ENCODE data around the gene PRTN3.
"Not testable (repeated sequence)": the region's sequence is repeated elsewhere in the genome, so short reads cannot be mapped to it uniquely, and the experiment has no call there.

PRTN3 gene

DNA sequence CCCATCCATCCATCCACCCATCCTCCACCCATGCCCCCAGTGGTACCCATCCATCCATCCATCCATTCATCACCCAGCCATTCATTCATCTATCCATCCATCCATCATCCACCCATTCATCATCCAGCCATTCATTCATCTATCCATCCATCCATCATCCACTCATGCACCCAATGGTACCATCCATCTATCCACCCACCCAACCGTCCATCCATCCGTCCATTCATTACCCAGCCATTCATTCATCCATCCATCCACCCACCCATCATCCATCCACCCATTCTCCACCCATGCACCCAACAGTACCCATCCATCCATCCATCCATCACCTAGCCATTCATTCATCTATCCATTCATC is 24.3 kb upstream of the PRTN3 start:
- no peak for DNase-seq

DNA sequence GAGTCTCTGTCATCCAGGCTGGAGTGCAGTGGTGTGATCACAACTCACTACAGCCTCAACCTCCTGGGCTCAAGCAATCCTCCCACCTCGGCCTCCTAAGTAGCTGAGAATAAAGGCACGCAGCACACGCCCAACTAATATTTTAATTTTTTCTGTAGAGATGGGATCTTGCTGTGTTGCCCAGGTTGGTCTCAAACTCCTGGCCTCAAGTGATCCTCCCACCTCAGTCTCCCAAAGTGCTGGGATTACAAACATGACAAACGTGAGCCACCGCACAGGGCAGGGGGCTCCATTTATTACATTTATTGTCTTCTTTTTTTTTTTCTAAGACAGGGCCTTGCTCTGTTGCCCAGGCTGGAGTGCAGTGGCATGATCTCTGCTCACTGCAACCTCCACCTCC is 20.6 kb upstream of the PRTN3 start:
- not testable (repeated sequence) for DNase-seq

DNA sequence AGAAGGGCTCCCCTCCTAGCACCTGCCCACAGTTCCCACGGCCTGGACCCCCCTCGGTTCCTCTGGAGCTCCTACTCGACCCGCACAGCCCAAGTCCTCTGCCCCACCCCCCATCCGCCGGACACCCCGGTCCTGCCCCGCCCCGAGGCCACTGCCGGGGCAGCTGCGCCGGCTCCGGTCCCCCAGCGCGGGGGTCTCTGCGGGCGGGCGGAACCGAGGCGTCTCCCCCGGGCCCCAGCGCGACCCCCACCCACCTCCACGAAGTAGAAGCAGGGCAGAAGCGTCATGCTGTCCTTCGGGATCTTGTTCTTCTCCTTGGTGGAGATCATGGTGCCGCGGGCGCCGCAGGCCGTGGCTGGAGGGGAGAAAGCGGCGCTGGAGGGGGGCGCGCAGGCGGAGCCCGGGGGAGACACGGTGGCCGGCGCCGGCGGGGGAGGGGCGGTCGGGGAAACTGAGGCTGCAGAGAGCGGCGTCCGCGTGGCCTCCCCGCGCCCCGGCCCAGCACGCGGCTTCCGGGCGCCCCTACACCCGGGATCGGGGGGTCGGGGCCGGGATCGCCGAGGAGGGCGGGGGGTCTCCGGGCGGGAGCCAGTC is 19.5 kb upstream of the PRTN3 start:
- no peak for DNase-seq

DNA sequence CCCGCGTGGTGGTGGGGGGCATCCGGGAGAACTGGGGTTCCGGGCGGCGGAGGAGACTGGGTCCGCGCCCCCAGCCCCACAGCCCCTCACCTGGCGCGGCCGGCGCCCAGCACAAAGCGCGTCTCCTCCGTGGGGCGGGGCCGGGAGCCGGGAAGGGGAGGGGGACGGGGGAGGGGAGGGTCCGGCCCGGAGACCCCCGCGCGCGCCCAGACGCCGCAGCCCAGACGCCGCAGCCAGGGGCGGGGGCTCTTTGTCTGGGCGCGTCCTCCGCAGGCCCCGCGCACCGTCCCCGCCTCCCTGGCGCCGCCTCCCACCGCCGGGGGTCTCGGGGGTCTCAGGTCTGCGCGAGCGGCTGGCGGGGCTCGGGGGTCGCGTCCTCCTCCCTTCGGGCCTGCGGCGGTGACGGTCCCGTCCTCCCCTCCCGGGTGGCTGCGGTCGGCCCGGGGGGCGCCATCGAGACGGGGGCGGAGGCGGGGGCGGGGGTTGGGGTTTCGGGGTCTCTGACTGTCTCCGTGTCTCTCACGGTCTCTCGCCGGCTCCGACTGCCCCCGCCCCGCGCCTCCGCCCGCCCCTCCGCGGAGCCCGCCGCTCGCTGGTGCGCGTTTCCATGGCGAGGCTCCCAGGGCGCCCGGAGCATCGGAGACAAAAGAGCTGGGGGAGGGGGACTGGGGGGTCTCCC is 18.8 kb upstream of the PRTN3 start, which contains the start of gene PLPPR3:
PLPPR3 (minus strand) TSS at position 131 of the 679 bp plus-strand sequence. CDS start 396 bp downstream, outside the sequence.
- DNase-seq, result no peak

DNA sequence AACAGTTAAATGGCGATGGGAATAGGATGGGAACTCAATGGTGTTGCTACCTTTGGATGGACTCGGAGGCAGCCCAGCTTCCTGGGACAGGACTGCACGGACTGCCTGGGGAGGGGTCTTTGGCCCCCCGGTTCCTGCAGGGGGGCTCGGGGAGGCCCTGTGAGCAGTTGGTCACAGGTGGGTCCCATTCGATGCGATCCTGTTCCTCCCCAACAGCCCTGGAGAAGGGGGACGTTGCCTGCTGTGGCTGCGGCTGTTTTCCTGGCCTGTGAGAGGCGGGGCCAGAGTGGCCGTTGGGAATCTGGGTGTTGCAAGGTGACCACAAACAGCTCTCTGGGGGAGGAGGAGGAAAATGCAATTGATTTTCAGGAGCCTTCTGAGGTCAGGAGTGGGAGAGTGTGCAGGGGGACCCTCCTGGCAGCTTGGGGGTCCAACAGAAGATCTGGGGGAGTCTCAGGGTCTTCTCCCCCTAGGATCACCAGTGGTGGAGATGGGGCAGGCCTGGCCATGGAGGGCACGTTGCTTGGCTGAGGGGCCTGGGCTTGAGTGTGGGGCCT is 17.2 kb upstream of the PRTN3 start:
- no peak for DNase-seq

DNA sequence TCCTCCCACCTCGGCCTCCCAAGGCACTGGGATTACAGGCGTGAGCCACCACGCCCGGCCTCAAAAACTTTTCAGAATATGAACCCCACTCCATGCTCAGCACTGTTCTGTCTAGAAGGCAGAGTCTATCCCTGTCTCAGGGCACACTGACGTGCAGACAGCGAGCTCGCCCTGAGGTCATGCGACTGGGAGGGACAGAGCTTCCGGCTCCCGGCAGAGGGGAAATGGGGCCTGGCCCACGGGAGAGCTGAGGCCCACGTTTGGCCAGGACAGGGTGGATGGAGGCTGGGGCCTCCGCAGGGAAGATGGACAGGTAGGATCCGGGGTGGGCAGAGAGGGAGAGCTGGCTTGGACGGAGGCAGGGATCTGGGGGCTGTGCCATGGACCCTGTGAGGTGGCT is 15.9 kb upstream of the PRTN3 start:
- DNase-seq, result no peak

DNA sequence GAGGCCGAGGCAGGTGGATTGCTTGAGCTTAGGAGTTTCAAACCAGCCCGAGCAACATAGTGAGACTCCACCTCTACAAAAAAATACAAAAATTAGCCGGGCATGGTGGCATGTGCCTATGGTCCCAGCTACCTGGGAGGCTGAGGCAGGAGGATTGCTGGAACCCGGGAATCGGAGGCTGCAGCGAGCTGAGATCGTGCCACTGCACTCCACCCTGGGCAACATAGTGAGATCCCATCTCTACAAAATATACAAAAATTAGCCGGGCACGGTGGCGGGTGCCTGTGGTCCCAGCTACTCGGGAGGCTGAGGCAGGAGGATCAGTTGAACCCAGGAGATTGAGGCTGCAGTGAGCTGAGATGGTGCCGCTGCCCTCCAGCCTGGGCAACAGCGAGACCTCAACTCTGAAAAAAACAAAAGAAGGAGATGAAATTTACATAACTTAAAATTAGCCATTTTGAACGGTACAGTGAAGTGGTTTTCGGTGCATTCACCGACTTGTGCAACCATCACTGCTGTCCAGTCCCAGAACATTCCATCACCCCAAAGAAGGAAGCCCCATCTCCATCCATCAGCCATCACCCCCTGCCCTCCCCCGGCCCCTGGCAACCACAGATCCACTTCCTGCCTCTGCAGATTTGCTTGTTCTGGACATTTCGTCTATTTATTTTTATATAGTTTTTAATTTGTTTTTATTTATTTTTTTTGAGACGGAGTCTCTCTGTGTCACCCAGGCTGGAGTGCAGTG is 14.7 kb upstream of the PRTN3 start:
- no peak for DNase-seq

DNA sequence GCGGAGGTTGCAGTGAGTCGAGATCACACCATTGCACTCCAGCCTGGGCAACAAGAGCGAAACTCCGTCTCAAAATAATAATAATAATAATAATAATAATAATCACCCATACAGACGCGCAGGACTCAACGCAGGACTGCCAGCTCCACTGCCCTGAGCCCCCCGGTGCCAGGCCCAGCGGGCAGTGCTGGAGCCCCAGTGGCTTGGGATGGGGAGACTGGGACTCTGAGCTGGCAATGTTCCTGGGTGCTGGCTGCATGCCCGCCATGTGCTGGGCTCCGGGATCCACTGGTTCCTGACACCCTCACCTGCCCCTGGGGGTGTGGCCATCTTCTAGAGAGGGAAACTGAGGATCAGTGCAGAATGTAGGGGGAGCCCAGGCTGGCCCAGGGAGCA is 13.5 kb upstream of the PRTN3 start:
- no peak for DNase-seq

DNA sequence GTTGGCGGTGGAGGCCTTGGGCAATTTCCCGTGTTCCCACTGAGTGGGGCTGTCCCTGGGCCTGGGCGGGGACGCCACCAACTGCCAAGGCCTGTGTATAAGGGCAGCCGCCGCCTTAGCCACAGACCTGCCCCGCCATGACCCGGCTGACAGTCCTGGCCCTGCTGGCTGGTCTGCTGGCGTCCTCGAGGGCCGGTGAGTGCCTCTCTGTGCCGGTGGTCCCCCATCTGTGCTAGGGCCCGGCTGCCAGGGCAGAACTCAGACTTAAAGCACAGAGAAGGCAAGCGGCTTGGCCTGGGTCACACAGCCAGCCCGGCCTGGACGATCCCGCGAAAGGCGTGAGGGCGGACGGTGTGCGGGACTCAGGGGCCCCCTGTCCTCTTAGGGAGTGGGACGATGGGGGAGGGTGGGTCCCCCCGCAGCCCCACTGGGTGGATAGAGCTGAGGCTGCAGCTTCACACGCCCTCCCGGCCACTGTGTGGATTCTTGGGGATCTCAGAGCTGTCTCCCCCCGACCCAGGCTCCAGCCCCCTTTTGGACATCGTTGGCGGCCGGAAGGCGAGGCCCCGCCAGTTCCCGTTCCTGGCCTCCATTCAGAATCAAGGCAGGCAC is 13.0 kb upstream of the PRTN3 start, which contains the start of gene AZU1:
AZU1 (plus strand) TSS at position 128 of the 612 bp plus-strand sequence; CDS start at position 138, 10 bp downstream.
- no peak for DNase-seq

DNA sequence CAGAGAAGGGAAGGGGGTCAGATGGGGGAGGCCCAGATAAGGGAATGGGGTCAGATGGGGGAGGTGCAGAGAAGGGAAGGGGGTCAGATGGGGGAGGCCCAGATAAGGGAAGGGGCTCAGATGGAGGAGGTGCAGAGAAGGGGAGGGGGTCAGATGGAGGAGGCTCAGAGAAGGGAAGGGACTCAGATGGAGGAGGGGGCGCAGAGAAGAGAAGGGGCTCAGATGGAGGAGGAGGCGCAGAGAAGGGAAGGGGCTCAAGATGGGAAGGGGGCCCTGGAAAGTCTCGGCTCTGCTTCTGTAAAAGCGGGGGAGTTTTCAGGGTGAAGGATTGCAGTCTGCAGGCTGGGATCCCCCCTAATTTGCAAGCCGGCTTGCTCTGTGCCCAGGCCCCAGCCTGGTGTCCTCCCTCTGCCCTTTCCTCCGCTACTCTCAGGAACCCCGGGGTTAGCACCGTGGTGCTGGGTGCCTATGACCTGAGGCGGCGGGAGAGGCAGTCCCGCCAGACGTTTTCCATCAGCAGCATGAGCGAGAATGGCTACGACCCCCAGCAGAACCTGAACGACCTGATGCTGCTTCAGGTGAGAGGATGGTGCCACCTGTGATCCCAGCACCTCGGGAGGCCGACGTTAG is 11.6 kb upstream of the PRTN3 start:
- no peak for DNase-seq

DNA sequence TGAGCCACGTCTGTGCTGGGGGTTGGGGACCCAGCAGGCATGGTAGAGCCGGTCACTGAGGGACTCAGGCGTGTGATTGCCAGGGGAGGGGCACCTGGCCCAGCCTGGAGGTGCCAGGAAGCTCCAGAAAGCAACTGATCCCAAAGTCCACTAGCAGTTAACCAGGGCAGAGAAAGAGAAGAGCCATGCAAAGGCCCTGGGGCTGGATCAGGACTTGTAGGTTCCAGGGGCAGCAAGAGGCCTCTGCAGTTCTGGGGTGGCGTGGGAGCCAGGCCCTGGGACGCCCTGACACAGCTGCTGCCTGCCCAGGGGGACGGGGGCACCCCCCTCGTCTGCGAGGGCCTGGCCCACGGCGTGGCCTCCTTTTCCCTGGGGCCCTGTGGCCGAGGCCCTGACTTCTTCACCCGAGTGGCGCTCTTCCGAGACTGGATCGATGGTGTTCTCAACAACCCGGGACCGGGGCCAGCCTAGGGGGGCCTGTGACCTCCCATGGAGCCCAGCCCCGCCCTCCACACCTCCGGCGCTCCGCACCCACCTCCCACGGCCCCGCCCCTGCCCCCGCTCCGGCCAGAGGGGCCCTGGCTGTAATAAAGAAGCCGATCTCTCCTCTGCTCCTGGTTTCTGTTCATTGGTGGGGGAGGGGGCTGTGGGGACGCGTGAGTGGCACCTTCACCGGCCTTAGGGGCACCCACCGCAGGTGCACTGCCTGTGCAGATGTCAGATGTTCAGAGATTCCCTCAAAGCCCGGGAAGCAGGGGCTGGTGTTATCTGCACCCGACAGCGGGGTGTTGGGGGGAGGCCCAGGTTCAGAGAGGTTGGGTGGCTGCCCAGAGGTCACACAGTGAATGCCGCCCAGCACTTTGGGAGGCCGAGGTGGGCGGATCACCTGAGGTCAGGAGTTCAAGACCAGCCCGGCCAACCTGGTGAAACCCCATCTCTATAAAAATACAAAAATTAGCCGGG is 9.1 kb upstream of the PRTN3 start:
- DNase-seq, result no peak

DNA sequence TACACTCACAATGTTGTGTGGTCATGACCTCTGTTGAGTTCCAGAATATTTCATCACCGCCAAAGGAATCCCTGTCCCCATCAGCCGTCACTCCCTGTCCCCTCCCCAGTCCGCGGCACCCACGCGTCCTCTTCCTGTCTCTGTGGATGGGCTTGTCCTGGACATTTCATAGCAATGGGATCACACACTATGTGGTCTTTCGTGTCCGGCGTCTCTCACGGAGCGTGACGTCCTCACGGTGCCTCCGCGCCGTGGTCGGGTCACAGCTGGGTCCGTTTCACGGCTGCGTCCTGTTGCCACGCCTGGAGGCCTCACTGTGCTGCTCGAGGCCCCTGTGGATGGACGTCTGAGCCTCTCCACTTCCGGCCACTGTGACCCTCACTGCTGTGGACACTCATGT is 6.6 kb upstream of the PRTN3 start:
- no peak for DNase-seq

DNA sequence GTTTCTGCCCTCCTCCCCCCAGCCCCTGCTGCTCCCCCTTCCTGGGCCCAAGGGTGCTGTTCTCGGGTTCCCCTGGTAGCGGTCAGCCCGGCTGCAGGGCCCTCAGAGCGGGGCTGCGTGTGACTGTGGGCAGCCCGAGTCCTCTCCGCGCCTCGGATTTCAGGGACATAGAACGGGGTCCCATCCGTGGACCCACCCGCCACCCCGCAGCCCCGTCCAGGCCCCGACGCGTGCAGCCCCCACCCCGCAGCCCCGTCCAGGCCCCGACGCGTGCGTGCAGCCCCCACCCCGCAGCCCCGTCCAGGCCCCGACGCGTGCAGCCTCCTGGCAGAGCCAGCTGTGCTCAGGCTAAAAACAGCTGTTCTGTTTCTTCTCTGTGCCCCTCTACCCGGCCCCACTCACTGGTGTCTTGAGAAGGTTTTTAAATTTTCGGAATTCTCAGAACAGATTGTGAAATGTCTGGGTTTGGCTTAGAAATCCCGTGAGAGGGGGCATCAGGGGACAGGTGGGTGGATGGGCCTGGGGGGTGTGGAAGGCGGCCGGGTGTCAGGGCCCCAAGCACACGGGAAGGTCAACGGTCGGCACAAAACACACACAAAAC is 5.5 kb upstream of the PRTN3 start:
- DNase-seq, result no peak

DNA sequence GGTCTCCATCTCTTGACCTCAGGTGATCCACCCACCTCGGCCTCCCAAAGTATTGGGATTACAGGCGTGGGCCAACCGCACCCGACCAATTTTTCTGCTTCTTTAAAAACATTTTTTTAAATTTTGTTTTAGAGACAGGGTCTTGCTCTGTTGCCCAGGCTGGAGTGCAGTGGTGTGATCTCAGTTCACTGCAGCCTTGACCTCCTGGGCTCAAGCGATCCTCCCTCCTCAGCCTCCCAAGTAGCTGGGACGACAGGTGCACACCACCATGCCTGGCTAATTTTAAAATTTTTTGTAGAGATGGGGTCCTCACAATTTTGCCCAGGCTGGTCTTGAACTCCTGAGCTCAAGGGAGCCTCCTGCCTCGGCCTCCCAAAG is 2.0 kb downstream of the PRTN3 start:
- DNase-seq, result not testable (repeated sequence)

DNA sequence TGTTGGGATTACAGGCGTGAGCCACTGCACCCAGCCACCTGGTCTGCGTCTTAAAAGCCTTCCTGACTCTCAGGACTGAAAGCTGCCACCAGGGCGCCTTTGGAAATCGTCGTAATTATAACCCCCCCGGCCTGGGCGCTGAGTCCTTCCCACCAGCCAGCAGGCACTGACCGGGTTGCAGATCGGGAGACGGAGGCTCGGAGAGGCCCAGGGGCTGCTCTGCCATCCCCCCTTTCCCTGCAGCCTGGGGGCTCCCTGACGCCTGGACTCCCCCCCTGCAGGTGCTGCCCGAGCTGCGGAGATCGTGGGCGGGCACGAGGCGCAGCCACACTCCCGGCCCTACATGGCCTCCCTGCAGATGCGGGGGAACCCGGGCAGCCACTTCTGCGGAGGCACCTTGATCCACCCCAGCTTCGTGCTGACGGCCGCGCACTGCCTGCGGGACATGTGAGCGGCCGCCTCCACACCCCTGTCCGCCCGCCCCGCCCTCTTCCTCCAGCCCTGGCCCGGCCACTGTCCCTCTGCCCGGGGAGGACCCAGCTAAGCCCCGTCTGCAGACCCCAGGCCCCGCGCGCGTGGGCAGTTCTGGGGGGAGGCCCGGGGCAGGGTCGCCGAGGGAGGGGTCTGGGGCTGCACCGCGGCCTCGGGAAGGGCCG is 2.5 kb downstream of the PRTN3 start:
- no peak for DNase-seq

DNA sequence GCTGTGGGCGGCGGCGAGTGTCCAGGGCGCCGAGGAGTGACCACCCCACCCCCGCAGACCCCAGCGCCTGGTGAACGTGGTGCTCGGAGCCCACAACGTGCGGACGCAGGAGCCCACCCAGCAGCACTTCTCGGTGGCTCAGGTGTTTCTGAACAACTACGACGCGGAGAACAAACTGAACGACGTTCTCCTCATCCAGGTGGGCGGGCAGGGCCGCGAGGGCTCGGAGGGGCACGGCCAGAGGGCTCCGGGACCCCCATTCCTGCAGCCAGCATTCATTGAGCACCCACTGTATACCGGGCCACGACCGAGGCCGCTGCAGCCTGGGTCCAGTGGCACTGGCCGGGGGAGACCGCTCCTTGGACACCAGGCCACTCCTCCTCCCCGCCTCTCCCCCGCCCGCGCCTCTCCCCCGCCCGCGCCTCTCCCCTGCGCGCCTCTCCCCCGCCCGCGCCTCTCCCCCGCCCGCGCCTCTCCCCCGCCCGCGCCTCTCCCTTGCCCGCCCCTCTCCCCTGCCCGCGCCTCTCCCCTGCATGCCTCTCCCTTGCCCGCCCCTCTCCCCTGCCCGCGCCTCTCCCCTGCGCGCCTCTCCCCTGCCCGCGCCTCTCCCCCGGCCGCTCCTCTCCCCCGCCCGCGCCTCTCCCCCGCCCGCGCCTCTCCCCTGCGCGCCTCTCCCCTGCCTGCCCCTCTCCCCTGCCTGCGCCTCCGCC is 3.2 kb downstream of the PRTN3 start:
- DNase-seq, result no peak

DNA sequence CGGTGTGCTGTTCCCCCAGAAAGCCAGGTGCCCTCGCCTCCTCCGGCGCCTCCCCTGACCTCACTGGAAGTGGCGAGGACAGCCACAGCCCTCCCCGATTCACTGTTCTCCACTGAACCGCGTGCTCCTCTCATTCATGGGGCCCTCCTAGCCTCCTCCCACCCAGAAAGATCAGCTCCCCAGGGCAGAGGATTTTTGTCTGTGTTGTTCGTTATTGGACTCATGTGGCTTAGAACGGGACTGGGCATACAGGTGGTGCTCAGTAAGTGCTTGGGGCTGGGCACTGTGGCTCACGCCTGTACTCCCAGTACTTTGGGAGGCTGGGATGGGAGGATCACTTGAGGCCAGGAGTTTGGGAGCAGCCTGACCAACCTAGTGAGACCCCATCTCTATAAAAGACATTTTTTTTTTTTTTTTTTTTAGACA is 3.8 kb downstream of the PRTN3 start:
- no peak for DNase-seq

DNA sequence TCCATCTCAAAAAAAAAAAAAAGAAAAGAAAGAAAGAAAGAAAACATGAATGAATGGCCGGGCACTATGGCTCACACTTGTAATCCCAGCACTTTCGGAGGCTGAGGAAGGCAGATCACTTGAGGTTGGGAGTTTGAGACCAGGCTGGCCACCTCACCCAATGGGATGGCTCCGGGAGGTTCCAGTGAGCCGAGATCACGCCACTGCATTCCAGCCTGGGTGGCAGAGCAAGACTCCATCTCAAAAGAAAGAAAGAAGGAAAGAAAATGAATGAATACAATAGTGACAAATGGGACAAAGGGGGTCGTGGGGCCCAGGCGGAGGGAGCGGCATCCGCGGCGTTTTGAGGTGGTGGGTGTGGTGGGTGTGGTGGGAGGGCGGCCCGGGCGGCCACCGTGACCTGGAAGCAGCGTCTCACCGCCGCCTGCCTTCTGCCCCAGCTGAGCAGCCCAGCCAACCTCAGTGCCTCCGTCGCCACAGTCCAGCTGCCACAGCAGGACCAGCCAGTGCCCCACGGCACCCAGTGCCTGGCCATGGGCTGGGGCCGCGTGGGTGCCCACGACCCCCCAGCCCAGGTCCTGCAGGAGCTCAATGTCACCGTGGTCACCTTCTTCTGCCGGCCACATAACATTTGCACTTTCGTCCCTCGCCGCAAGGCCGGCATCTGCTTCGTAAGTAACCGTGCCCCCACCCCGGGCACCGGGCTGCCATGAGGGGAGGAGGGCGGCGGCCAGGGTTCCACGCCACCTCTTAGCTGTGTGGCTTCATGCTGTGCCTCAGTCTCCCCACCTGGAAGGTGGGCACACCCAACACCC is 5.1 kb downstream of the PRTN3 start:
- DNase-seq, result no peak

DNA sequence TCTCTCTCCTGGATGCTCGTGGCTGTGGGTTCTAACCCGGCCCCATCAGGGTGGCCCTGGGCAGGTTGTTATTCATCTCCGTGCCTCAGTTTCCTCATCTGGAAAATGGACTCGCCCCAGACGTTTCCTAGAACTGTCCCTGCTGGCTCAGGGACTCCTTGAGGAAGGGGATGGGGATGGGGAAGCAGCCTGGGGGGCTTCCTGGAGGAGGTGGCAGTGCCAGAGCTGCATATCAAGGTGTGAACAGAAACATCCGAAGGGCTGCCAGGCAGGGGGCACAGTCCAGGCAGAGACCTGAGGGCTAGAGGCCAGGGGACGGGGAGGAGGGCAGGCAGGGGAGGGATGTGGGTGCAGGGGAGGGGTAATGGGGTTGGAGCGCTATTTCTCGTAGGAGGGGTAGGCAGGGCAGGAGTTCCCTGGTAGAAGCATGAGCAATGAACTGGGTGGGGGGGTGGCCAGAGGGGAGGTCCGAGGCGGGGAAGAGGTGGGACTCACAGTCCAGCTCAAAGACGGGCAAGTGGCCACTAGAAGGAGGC is 7.7 kb downstream of the PRTN3 start:
- no peak for DNase-seq

All from NCI-H2029 treated with DMSO at 0.1 percent for 48 hours (cell line).